SH-SY5Y (cell line): ENCODE data around the gene DARS1.

ENCODE experiments used
- GATA2 ChIP-seq: IDR thresholded peaks from 2 replicates; pipeline ENCODE4 v1.6.1; 2011; ENCODE audit warnings: mild to moderate bottlenecking, low read depth, low read length
- GATA3 ChIP-seq: IDR thresholded peaks from 2 replicates; pipeline ENCODE4 v1.6.1; 2011; ENCODE audit warnings: low read depth, mild to moderate bottlenecking, low read length, moderate library complexity

GRCh38 chr2:136019306-136019705 lies 33.9 kb upstream of the DARS1 start:
- TF ChIP-seq GATA3 = no peak
- TF ChIP-seq GATA2 = no peak; the same call in 1 of the 2 replicates
